ENCODE measurements around the gene CADPS.

DNA sequence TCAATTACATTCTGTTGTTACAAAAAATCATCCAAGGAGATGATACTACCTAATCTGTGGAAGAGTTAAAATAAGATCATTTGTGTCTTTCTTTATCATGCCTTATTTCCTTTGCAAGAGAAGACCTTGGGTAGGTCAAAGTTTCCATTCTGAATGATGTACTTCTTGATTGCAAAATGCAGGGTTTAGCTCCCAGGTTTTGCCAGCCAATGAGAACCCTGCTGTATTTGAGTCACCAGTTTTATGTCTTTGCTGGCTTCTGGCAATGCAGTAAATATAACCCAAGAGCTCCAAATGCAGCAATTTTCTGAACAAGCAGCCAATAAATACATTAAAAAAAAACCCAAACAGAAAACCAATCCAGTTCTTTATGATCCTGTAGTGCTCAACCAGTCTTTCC lies 204.9 kb downstream of the CADPS start:
- TF ChIP-seq CTCF (conservative IDR thresholded peaks at IDR 0.05; ENCODE audit: low read depth, low read length) (no peak), NFE2L2 (IDR thresholded peaks at IDR 0.05; ENCODE audit: low read depth, low read length) (no peak), POLR2A (IDR thresholded peaks at IDR 0.05; ENCODE audit: low read depth, low read length) (no peak), MXI1 (IDR thresholded peaks at IDR 0.05; ENCODE audit: borderline replicate concordance, low read depth, low read length) (no peak), CEBPB (IDR thresholded peaks at IDR 0.05; ENCODE audit: low read depth, low read length) (no peak)
